Activated gamma-delta T cell treated with Interleukin-2 at 50 U/mL for 16 hours (primary cell): ENCODE data around the gene ADGRV1.

Experiments
- DNase-seq: peaks from one replicate; pipeline ENCODE4 v3.0.0-alpha.2; 2020

ADGRV1 gene

DNA sequence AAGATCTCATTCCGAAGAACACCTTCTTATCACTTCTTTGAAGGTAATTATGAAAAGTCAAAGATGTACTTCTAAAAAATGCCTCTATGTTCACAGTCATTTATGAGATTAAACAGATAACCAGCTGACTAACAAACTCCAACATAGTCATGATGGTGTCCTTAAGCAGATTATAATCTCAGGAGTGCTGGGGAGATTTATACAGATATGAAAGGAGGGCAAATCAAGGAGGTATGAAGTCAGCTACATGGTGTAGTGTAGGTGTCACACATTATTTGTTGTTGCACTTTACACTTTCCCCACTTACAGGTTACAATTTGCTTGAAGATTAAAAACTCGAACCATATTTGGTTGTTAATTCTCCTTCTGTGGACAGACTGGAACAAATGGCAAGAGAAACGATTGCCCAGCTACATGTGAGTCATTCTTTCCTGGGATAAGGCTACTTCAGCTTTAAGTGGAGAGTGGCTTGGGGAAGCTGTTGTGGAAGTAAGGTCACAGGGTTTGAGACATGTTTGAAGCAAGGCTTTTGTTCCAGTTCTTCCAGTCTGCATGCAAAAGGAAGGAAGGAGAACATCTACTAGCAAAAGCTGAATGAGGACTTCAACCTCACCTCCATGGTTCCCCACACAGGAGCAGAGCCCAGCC is 320.1 kb downstream of the ADGRV1 start:
- DNase-seq, result no peak

DNA sequence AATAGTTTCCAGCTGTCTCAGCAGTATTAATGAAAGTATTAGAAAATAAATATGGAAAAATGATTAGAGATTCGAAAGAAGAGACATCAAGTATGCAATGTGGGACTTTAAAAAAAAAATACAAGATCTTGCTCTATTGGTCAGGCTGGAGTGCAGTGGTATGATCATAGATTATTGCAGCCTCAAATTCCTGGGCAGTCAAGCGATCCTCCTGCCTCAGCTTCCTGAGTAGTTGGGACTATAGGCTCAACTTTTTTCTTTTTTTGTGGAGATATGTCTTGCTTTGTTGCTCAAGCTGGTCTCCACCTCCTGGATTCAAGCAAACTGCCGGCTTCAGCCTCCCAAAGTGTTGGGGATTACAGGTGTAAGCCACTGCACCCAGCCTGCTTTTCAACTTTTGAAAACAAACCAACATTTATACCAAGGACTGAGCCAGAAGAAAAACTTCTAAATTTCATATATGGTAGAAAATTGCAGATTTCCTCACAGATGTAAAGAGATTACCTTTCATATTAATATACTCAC is 323.1 kb downstream of the ADGRV1 start:
- DNase-seq, result no peak

DNA sequence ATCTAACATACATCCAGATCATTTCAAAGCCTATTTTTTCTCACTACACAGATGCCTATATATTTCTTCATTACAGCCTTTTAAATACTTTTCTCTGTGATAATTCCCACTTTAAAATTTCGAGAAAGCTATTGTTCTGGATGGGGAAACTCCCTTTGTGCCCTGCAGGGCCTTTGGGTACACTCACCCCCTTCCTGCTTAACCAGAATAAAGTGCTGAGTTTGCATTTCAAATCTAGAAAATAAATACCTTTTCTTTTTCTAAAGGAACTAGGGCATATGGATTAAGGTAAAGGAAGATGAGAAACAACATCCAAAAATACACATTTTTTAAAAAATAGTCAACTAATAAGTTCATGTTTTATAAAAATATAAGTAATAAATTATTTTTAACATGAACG is 323.9 kb downstream of the ADGRV1 start:
- DNase-seq, result no peak

DNA sequence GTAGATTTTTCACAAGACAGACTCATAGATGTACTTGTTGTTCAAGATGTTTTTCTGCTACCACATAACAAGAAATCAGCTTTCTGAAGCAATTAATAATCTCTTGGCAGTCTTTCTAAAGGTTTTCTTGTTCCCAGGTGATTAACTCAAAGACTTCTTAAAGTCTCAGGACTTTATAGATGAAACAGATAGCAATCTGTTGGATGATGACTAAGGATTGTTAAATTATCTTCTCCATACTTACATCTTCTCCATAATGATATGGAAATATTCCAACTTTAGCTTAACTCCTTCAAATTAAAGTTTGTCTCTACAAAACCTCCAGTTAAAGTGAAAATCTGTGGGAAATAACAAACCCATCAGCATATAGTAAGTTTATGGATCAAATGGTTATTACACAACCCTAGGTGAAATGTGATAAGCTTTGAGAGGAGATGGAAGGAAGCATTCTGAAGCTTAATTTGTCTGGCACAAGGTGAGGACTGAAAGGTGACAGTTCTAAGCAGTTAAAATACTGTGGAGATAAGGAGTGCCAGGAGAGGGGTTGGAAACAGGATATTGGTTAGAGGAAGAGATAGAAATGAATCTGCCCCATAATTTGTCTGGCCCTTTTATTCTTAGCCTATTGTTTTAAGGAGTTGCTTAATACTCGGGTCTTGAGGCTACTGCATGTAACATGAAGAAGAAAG is 326.7 kb downstream of the ADGRV1 start:
- DNase-seq, result no peak

DNA sequence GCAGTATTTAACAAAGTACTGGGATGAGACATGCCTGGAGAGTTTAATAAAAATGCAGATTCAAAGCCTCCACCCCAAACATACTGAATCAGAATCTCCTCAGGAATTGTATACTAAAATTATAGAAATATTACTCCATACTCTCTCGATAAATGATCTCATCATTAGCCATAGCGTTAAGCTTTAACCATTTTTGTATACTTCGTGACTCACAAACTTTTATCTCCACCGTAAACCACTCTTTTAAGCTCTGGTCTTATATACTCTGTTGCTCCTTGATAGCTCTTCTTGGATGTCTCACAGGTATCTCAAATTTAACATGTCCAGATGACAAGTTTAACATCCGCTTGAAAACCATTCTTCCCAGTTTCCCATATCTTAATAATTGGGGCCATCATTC is 327.8 kb downstream of the ADGRV1 start:
- no peak for DNase-seq

DNA sequence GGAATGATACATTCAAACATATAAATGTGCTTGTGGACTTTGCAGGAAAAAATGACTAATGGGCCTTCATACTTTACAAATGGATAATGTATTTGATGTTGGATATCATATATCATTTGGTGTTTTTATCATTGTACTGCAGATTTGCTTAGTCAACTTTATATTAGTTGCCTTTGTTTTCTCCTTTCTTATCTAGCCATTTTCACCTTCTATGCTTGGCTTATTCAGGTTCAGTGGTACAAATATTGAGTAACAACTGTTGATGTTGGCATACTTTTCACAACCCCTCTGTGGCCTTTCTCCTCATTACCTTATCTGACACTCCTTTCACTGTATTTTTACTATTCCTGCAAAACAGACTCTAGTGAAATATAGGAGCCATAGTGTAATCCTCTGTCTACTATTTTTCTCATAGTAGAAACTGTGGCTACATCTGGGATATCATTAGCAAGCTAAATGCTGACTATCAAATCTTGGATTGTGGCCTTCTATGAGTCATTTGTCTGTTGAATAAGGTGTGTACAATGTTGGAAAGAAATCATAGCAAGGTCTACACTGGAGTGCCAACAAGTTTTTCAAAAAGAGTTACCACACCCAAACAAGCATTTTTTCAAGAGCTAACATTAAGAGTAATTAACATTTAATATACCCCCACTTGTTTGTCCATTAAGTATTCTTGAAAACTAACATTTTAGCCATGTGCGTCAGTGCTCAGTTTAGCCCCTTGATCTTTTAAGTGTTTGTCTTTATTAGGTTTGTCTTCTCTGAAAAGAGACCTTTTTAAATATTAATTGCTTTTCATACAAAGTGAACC is 330.1 kb downstream of the ADGRV1 start:
- DNase-seq, result no peak

DNA sequence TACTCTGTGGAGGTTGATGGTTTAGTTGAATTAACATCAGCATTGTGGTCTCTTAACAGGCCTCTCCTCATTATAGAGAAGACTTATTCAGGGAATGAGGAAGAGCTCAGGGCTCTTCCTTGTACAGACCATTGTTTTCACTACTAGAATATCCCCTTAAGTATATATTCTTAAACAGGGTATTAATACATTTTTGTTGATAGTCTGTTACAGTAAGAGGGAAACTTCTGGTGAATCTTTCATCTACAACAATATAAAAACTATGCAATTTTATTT is 330.7 kb downstream of the ADGRV1 start:
- no peak for DNase-seq

DNA sequence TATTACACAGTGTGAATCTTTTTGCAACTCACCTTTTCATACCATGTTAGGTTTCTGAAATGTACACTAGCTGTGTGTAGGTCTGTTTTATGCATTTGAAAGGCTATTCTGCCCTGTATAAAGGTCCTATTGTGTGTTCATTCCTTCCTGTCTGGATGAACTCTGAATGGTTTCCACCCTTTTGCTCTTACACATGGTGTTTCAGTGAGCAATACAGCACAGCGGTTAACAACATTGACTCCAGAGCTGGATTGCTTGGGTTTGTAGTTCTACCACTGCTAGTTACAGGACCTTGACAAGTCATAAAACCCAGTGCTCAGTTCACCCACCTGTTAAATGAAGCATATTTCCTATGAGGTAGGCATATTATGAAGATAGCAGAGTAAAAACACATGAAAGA is 331.6 kb downstream of the ADGRV1 start:
- no peak for DNase-seq

DNA sequence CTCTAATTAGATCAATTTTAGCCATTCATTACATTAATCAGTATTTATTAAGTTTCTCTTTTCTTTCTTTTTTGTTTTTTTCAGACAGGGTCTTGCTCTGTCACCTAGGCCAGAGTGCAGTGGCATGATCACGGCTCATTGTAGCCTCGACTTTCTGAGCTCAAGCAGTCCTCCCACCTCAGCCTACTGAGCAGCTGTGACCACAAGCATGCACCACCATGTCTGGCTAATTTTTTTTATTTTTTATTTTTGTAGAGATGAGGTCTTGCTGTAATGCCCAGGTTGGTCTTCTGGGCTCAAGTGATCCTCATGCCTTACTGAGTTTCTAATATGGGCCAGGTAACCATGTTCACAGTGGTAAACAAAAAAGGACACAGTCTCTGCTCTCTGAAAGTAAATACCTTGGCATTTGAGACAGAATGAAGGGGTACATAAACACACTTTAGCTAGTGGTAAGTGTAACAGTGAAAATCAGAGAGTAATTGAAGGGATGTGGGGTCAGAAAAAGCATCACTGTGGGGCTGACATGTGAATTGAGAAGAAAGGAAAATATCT is 336.3 kb downstream of the ADGRV1 start:
- DNase-seq, result no peak

DNA sequence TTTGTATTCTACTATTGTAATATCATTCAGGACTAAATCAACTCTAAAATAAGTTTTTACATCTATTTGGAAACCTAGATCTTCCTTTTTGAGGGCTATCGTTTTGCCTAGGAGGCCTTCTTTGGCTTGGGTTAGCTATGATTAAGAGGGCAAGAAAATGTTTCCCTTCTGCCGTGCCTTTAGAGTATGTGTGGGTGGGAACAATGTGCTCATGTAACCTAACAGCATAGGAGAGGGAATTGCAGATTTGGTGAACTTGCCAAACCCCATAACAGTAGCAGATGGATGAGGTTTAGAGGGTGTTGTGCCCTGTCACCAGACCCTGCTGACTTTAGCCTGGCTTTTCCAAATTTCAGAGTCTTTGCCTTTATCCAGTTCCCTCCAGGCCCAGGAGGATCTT is 339.0 kb downstream of the ADGRV1 start:
- DNase-seq, result no peak

DNA sequence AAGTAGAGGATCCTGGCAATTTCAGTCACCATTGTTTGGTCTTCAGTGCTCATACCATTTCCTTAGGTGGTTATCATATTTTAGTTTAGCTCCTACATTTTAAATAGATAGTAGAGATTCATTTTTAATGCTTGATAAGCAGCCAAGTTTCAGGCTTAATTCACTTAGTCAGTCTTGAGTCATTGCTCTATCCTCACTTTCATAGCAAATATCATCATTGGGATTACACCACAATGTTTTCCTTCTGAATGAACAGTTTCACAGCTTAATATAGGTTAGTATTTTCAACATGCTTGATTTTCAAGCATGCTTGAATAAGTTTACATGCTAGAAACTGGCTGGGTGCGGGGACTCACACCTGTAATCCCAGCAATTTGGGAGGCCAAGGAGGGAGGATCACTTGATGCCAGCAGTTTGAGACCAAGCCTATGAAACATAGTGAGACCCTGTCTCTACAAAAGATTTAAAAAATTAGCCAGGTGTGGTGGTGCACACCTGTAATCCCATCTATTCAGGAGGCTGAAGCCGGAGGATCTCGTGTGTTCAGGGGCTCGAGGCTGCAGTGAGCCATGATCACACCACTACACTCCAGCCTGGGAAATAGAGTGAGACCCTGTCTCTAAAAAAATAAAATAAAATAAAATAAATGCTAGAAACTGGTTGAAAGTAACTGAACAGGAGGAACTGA is 339.9 kb downstream of the ADGRV1 start:
- no peak for DNase-seq

DNA sequence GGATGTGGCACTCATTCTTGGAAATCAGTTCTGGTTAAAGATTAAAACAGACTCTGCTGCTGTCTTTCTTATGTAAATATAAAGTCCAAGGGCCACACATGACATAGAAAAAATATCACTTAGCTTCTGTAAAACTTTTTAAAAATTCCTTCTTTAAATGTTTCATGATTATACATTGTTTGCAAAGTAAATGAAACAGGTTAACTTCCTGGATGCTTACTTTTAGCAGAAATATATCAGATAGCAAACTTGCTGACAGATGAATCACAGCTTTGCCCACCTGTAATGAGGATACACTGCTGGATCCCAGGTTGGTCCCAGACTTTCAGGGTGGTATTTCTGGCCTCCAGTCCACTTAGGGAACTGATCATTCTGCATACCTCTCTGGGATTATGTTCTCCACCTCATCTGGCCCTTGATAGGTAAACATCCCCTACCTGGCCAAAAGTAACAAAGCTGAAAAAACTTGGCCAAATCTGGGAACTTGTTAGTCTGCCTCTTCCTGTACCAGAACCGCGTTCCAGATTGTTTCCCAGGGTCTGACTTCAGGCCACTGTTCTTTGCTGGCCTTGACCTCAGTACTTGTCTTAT is 340.5 kb downstream of the ADGRV1 start:
- no peak for DNase-seq

DNA sequence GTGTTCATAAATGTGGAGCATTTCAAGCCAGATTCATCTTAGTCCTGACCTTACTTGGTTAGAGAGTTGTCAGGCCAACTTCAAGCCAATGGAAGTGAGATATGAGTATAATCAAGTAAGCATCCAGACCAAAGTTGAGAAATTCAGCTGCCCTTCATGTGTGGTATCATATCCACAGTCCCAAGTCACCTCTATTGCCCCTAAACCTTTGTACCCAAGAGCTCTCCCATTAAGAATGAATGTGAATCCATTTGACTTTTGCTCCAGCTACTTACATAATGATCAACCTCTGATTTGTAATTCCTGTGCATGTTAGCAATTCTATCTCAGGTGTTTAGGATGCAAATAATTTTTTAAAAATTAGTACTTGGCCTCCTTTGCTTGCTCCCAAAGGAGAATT is 342.7 kb downstream of the ADGRV1 start:
- no peak for DNase-seq

DNA sequence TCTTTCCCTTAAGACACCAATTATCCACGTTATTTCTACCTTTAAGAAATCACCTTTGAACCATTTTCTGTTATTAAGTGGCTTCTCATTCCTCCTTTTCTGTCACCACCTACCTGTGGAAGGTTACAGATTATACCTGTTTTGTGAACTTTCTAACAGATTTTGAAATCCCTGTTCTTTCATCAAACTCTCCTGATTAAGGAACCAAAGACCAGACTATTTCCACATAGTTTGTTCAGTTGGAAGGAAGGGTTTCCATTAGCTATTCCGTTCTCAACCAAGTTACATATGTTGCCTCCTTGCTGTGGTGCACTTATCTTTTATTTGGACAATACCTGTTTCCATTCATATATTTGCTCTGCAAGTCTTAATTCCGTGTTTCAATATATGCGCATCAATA is 343.6 kb downstream of the ADGRV1 start:
- no peak for DNase-seq

DNA sequence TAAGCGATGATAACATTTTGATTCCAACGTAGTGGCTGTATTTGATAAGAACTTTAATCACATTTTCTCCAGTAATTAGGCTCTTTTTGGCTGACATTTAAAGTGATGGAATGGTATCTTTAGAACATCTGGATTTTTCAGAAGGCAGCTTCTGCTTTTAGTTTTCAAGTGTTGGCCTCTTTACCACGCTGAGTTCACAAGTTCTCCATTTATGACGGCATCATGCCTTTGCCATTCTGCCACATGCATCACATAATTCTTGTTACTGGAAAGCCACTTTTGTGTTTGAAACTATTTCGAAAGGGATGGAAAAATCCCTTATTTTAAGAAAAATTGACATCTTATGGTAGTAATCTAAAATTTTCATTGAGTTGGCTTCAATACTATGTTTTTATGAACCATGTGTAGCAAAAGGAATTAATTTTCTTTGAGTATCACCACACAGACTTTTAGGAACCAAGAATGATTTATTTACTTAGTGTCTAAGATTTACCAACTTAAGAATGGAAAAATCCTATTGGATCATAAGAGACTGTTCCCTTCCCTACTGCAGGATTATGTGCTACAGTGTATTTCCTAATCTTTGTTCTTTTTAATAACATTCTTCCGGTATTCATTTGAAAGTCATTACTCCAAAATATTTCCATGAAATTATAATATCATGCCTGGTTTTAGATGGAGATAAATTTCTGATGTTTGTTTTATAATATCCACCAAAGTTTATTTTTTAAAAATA is 344.2 kb downstream of the ADGRV1 start:
- DNase-seq, result no peak

DNA sequence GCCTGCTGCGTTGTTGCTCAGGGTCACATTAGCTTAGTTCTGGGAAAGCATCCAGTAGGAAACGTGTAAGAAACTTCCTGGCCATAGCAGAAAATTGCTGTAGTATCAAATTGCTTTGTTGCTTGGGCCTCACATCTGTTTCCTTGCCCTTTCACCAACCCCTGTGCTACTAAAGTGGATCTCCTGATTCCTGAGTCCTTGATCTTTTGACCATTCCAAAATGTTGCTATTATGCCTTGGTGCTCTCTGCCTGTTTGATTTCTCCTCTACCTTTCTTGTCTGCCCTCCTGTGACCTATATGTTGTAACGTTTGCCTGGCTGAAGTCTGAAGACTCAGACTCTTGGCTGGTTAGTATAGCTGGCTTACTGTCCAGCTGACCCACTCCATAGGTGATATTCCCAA is 350.5 kb downstream of the ADGRV1 start:
- DNase-seq, result no peak

DNA sequence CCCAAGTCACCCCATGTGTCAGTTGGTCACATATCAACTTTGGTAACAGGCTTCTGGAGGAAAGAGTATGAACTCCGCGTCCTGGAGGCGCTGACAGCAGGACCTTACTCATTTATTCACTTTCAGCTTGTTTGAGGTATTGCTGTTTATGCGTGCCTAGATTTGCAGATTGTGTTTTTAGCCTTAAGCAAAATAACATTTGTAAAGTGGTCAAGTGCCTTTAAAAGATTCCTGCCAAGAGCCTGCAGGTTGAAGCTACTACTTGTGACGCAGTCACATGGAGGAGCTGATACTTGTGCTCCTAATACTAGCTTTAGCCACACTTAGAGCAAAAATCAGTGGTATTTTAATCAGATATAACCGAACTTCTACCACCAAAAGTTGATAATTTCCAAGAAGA is 351.3 kb downstream of the ADGRV1 start:
- DNase-seq, result no peak

DNA sequence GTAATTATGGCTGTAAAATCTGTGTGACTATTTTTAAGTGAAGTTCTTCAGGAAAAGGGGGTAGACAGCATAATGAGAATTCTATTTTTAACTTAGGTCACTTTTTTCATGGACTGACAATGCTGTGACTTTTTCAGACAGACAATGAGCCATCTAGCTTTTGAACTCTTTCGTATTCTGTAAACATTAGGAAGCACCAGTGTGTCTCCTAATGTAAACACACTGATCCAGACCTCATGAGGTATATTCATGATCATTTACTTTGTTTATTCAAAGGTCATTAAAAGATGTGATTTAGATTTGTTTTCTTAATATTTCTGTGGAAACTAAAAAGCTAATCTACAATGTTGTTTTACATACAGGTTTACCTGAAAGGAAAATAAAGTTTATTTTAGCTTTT is 352.6 kb downstream of the ADGRV1 start:
- no peak for DNase-seq

DNA sequence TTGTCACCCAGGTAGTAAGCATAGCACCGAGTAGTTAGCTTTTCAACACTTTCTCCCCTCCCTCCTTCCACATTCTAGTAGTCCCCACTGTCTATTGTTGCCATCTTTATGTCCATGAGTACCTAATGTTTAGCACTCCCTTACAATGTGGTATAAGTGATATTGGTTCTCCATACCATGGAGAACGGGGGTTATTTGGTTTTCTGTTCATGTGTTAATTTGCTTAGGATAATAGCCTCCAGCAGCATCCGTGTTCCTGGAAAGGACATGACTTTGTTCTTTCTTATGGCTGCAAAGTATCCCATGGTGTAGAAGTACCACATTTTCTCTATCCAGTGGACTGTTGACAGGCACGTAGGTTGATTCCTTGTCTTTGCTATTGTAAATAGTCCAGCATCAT is 353.9 kb downstream of the ADGRV1 start:
- no peak for DNase-seq

DNA sequence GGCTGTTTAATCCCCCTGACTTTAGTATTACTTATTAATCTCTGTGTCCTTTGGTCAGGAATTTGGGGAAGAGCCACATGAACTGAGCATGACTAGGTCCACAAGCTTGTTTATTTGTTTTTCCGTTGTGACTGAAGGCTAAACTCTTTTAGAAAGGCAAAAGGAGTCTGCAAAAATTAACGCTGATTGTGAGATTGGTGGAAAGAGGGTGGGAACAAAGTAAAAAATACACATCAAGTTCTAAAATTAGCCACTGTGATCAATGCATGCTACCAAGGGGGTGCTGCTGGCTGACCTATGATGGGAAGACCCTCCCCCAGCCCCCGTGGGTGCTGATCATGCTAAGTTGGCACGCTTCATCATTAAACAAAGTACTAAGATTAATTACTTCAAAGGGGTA is 356.8 kb downstream of the ADGRV1 start:
- DNase-seq, result no peak

DNA sequence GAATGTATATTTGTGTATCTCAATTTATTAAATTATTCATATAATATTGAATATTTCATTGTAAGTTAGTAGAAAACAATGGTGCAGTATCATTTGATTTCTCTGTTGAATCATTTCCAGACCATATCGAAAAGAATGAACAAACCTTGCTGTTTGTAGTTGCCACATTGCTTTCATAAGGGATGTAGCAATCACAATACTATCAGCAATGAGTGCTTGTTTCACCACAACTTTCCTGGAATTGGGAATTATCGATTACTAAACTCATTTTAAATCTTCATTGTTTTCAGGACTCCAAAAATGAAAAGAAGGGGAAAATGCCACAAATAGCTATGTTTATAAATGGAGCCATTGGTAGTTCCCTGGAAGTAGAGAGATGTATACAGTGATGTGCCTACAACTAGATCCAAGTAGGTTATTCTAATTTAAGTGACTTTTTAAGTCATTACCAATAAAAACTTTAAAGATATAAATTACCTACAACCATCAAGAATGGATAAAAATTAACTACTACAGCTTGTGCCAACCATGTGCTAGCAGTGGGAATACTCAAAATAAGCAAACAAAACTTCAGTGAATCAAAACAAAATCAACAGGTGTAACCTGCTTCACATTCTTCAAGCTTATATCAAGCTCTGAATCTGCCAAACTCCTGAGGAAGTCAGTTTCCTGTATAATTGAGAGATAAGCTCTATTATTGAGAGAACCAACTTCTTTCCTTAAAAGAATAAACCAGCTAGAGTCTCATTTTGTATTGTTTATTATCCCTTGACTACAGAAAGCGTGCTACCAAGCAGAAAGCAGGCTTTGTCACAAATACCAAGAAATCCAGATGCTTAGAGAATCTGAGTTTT is 358.6 kb downstream of the ADGRV1 start:
- no peak for DNase-seq
